SHP77 treated with DMSO at 0.1 percent for 48 hours (cell line): Measurements from ENCODE around the gene ZNF526.

Experiments used
- DNase-seq: peaks from one replicate; lab custom pipeline; 2025; lab: John Stamatoyannopoulos, UW

The ZNF526 gene, protein sequence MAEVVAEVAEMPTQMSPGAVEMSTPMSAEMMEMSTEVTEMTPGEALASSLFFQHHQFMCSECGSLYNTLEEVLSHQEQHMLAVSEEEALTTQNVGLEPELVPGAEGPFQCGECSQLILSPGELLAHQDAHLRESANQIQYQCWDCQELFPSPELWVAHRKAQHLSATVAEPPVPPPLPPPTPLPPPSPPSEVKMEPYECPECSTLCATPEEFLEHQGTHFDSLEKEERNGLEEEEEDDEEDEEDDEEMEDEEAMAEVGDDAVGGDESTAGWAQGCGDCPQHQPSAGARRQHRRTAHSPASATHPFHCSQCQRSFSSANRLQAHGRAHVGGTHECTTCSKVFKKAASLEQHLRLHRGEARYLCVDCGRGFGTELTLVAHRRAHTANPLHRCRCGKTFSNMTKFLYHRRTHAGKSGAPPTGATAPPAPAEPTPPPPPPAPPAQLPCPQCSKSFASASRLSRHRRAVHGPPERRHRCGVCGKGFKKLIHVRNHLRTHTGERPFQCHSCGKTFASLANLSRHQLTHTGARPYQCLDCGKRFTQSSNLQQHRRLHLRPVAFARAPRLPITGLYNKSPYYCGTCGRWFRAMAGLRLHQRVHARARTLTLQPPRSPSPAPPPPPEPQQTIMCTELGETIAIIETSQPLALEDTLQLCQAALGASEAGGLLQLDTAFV

DNA sequence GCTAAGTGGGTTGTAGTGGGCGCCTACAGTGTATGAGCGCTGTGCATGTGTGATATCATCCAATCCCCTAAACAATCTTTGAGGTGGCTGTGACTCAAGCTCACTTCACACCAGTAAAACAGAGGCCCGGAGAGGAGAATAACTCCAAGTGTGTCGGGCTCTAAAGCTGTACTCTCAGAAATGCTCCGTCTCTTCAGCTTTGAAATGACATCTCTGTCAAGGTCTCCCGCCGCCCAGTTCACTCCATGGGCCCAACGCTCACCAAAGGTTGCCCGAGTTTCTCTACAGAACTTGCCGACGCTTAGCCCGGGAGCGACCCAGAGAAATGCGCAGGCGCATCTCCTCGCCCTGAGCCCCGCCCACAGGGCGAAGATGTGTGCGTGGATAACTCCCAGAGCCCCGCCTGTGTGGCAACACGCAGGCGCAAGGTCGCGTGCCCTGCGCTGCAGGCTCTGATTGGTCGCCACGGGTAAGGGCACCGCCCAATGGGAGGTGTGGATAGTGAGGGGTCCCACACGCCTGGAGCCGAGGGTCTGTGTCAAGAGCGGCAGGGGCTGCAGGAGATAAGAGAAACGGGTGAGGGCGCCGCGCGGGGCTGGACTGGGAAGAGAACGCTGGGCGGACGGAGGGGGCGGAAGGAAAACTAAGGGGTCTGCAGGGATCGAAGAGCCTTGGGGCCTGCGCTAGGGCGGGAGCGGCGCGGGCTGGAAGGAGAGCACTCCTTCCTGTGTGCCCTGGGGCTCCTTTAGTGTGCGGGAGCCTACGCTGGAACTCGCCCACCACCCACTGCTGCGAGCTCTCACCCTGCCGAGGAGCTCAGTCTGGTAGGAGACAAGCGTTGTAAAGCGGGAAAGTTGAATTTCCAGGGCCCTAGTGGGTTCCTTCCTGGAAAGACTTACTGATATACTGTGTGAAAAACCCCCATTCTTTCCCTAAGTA is at the start of gene ZNF526:
Gene ZNF526 (plus strand): TSS at position 501 of the 939 bp plus-strand sequence. CDS start 4,092 bp downstream, outside the sequence.
- peak; percentile 87 for DNase-seq

DNA sequence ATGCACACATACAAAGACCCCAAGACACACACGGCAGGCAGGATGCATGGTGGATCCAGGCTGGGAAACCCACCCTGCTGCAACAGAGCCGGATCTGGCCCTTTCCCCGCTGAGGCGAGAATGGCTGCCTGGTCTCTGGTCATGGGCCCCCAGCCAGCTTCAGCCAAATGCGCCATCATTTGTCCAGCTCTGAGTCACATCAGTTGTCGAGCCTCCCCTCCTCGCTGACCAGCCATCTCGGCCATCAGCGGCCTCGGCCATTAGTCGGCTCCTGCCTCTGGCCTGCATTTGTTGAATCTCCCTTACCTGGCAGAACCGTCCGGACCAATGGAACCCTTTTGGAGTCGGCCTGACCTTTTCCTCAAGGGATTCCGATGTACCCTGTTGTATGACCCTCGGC is 49.4 kb upstream of the ZNF526 start:
- no peak for DNase-seq

DNA sequence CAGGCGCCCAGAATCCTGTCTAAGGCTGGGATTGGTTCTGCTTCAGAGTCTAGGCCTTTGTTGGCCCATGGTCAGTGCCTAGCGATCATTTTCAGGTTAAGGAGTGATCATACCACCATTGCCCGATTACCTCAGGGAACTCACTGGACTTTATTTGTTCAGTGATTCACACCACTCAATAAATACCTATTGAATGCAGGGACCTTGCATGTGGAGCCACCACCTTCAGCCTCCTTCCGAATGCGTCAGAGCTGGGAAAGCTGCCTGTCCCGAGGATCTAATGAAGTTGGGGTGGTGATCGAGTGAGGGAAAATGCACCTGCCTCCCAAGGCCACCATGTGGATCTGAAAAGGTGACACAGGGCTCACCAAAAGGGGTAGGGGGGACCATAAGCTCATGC is 47.9 kb upstream of the ZNF526 start:
- peak; percentile 31 for DNase-seq

DNA sequence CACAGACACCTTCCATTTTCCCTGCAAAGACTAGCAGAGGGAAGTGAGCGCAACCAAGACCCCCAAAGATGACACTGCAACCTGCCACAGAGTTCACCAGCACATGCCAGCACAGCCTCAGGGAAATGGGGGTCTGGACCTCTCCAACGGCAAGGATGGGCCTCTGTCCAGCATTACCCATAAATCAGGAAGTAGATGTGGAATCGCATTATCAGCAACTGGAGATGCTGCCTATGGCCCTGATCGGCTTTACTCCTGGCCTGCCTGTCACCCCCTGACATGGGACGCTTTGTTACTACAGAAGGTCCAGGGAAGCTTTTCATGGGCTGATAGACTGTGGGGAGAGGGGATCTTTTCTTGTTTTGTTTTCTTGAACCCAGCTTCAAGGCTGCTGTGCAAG is 46.4 kb upstream of the ZNF526 start:
- no peak for DNase-seq

DNA sequence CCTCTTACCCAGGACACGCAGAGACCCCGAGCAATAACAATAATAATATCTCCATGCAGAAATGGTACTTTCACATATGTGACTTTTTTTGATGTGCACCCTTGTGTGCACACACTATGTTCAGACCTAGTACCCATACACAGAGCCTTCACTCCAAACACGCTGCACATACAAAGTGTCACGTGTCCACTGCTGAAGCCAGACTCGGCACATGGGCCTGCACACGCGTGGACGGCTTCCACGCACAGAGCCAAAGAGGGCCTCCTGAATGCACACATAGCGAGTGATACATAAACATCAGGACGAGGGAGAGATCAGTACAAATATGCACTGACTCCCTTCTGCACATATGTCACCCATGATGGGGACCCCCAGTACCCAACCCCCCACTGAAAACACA is 45.9 kb upstream of the ZNF526 start:
- DNase-seq, result no peak

DNA sequence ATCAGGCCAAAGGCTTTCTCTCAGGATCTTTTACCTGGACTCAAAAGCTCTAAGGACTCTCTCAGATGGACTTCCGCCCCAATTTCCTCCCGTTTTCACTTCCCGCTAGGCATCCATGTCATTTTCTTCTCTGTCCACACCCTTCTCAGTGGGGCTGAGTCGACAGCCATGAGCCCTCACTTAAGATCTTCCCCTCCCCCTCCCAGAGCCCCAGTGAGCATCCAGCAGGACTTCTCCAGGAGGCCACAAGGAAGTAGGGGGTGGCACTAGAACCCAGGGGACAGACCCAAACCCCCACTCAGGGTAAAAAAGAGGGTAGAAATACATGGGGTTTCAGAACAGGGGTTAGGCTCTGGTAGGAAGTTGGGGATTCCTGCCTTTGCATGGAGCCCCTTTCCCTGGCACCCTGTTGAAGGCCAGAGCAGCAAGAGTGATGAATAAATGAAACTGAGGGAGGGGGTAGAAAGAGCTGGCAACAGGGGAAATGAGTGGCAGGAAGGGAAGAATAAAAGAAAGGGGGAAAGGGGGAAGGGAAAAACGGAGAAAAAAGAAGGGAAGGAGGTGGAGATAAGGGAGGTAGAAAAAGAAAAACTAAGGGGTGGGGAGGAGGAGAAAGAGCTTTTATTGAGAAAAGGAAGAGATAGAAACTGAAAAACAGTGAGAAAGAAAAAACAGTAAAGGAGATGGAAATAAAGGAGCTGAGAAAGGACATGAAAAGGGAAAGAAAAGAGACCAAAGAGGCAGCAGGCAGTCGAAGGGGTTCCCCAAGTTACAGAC is 45.0 kb upstream of the ZNF526 start:
- DNase-seq, result no peak

DNA sequence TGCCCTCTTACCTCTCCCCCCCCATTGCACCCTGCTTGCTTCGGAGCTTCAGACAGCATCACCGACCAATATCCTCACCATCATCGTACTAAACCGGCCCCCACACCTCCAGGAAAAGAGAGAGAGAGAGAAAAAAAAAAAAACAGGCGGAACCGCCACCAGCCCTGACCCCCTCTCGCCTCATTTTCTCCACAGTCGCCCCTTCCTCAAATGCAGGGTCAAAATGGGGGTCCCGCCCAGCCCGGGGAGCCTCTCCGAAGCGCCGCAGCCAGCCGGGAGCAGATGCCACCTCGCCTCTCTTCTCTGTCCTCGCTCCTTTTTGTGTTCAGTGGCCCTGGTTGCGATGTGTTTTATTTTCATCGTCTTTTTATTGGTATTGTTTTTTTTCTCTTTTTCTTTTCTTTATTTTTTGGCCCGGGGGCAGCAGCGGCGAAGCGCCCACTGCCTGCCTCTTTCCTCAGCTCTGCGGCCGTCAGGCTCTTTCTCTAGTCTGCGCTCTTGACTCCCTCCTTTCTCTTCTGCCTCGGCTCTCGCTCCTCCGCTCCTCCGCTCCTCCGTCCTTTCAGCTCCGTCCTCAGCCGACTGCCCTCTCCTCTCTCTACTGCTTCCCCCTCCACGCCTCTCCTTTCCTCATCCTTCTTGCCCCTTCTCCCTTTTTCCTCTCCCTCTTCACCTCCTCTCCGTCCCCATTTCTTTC is 44.0 kb upstream of the ZNF526 start:
- no peak for DNase-seq

DNA sequence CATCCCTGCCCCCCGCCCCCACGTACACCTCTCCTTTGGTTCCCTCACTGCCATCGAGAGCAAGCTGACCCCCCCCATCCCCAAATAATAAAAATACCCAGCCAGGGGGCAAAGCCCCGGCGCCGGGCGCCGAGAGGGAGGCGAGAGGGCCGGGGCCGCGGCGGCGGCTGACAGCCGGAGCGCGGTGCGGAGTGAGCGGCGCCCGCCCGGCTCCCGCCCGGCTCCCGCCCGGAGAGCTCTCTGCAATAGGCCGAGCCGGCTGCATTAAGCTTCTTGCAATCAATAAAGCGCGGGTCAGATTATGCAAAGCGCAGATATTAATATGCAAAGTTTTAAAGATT is 43.5 kb upstream of the ZNF526 start:
- no peak for DNase-seq

DNA sequence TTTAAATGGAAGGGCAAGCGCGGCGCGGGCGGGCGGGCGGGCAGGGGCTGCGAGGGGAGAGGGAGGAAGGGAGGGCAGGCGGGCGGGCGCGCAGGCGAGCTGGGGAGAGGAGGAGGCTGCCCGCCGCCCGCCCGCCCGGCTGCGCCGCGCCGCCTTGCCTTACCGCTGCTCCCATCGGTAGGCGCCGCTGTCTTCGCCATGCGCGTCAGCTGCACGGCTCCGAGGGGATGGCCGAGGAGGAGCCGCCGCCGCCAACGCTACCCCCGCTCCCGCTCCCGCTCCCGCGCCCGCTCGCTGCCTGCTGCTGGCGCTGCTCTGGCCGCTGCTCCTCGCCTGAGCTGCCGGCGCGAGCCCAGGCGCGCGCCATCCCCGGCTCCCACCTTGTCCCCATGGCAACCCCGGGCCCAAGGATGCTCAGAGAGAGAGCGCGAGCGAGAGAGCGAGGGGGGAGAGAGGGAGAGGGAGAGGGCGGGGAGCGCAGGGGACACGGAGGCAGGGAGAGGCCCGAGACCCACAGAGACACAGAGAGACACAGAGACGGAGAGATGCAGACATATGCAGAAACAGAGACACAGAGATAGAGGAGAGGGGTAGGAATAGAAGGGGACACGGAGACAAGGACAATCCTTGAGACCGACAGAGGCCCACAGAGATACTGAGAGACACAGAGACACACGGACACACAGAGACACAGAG is 43.0 kb upstream of the ZNF526 start:
- DNase-seq, result peak; percentile 36

DNA sequence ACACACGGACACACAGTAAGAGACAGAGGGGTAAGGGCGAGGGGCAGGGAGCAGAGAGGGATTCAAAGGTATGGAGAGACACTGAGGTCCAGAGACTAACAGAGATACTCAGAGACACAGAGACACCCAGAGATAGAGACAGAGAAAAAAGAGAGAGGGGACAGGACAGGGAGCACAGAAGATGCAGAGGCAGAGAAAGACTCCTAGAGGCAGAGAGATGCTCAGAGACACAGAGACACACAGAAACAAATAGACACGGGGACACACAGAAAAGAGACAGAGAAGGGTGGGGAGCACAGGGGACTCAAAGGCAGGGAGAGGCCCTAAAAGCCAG is 42.5 kb upstream of the ZNF526 start:
- DNase-seq, result no peak

DNA sequence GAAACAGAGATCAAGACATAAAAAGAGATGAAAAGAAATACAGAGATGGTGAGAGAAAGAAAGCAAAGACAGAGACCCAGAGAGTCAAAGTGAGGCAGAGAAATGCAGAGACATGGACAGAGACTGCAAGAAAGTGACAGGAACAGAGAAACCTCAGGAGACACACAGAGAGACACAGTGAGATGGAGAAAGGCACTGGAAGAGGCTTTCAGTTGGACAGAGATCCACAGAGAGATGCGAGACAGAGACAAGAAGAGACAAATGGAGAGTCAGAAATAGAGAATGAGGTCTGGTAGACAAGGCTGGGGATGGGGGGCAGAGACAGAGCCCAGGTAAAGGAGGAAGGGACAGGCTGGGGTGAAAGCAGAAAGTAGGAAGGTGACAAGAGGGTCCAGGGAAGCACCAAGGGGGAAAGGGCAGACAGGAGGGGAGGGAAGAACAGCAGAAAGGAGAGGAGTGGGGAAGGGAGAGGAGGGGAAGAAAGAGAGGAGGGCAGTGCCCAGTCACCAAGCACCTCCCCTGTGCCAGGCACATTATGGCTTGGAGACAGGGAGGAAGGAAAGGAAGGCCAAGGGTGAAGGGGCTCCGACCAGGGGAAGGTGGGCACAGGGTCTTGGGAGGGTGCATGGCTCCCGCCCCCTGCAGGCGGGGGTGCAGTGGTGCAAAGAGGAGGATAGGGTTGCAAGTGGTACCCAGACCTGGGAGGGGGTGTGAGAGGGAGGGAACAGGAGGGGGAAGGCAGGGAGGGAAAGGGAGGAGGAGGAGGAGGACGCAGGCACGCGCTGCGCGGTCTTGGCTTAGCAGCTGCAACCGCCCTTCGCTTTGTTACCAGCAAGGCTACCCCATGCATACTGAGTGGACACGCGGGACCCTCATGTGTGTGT is 41.1 kb upstream of the ZNF526 start:
- DNase-seq, result peak; percentile 8

DNA sequence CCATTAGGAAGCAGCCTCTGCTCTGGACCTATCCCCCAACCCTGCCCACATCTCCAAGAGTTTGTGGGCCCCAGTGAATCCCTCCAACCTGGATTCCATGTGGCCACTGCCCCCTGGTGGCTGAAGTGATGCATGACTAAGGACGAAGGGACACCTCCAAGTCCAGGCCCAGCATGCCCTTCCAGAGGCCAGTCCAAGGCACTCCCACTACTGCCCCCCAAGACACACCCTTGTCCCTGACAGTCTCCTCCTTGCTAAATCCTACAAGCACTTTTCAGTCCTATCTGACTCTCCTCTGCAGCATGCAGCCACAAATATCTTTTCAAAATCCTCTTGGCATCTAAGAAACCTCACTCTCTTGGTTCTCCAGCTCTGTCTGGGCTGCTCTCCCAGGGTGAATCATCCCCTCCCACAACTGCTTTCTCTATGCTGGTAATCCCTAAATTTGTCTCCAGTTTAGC is 35.7 kb upstream of the ZNF526 start:
- DNase-seq, result peak; percentile 30

DNA sequence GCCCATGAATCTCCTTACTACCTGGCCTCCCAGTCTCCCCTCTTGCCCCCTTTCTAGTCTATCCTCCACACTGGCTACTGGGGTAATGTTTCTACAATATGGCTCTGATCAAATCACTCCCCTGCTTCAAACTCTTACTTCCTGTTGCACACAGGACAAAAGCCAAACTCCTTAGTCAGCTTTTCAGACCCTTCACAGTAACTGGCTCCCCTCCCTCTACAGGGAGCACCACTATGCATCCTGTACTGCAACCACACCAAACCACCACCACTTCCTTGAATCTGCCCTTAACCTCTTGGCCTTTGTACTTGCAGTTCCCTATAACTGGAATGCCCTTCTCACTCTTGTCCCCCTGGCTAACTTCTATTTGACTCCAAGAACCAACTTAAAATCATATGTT is 34.8 kb upstream of the ZNF526 start:
- DNase-seq, result no peak

DNA sequence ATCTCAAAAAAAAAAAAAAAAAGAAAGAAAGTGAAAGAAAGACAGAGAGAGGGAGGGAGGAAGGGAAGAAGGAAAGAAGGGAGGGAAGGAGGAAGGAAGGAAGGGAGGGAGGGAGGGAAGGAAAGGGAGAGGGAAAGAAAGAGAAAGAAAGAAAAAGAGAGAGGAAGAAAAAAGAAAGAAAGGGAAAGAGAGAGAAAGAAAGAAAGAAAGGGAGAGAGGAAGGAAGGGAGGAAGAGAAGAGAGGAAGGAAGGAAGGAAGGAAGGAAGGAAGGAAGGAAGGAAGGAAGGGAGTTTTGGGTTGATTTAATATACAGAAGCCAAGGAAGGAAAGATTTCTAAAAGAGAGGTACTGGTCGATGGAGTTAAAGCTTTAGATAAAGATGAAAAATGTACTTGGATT is 31.4 kb upstream of the ZNF526 start:
- no peak for DNase-seq

DNA sequence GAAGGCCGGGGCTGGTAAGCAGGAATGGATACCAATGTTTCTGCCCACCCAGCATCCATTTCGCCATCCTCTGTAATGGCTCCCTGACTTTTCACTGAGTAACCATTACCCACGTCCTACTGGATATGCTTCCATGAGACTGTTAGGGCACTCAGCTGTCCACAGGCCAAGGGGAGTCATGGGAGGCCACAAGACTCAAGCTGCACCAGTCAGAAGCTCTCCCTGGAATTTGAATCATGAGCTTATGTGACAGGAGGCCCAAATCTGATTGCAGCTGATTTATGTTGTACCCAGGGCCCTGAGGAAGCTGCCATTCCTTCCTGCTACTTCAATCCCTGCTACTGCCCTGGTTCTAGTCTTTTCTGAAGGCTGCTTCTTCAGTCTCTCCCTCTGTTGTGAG is 31.0 kb upstream of the ZNF526 start:
- no peak for DNase-seq

DNA sequence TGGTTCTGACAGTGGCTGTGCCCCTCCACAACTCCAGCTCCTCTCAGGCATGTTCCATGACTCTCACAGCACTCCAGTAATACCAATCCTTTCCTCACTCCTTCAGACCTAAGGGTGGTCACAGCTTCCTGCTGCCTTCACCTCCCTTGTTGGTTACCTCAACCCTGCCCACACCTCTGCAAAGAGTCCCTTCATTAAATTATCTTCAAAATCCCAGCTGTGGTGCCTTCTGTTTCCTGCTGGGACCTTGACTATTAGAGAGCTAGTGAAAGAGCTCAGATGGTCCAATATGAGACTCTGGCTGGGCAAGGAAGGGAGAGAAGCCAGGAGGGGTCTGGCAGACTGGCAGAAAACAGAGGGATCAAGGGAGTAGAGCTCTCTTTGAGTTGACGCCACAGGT is 28.8 kb upstream of the ZNF526 start:
- peak; percentile 24 for DNase-seq

DNA sequence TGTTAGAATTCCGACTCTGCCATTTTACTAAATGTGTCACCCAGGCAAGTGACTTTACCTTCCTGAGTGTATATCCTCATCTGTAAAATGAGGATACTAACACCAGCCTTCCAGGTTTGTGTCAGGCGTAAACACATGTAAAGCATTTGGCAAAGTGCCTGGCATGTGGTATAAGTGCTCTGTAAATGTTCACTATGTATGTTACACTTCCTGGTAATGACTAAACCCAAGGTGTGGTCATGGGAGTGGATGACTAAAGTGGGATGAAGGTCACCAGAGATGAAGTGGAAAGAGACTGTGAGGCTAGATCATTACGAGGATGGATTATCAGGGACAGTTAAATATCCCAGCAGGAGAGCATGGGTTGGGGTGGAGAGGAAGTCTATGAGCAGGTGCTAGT is 28.3 kb upstream of the ZNF526 start:
- peak; percentile 24 for DNase-seq

DNA sequence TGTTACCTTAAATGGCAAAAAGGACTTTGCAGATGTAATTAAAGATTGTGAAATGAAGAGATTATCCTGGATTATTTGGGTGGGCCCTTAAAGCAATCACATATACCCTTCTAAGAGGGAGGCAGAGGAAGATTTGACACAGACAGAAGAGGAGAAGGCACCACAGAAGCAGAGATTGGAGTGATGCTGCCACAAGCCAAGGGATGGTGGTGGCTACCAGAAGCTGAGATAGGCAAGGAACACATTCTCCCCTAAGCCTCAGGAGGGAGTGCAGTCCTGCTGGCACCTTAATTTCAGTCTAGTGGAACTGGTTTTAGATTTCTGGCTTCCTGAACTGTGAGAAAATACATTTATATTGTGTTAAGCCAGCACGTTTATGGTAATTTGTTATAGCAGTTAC is 26.8 kb upstream of the ZNF526 start:
- DNase-seq, result no peak

DNA sequence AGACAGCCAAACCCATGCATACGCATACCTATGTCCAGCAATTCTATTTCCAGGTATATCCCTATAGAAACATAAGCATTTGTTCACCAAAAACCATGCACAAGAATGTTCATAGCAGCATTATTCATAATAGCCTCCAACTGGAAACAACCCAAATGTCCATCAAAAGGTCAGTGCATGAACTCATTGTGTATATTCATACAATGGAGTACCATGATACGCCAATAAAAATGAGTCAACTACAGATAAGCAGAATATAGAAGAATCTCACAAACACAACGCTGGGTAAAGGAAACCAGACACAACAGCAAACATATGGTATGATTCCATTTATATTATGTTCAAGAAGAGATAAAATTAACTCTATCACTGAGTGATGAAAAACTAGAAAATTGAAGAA is 26.4 kb upstream of the ZNF526 start:
- no peak for DNase-seq
